Inferior parietal cortex (tissue), 1 donor: ENCODE results near the gene AMBP.

Source experiments
- DNase-seq: peaks from one replicate; pipeline ENCODE4 v3.0.0-alpha.2; 2016; ENCODE audit errors: extremely low spot score

The AMBP gene

GRCh38 chr9:114031037-114031630 lies 47.0 kb downstream of the AMBP start:
- DNase-seq, result no peak

DNA sequence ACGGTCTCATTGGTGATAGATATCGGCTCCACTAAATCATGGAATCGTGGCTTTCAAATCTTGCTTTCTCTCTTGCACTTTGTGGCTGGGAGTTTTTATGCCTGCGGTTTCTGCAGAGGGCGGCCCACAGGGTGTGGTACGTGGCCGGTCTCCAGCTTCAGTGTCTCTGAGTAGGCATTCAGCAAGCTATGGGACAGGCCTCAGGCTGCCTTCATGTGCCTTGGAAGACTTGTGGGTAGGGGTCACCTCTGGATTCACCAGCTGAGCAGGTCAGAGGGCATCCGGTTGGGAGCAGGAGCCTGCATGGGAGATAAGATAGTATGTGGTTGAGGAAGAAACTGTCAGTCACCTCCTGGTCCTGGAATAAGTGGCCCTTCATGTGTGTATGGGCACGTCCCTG lies 47.7 kb downstream of the AMBP start:
- DNase-seq, result no peak

- DNase-seq, result no peak
These were observed 48.6 kb downstream of the AMBP start for GRCh38 chr9:114029311-114030170.

- no peak for DNase-seq
These were observed 49.5 kb downstream of the AMBP start for GRCh38 chr9:114028646-114029045.

- DNase-seq, result no peak
These were observed 50.1 kb downstream of the AMBP start for GRCh38 chr9:114027863-114028465.

GRCh38 chr9:114027159-114027862 lies 50.8 kb downstream of the AMBP start:
- DNase-seq, result no peak

DNA sequence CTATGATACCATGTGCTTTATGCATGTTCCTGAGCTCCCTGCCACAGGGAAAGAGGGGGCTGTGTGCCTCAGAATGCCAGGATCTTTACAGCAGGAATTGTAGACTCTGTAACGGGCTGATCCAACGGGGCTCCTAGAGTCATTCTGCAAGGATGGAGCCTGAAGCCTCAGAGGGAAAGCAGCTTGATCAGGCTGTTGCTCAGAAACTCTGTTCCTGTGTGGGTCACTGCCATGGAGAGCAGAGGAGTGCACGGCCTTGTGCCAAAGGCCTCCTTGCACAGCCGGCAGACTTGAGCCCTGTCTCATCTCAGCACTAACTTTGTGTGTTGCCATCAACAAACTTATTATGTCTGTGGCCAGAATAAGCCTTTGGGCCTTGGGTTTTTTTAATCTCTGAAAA lies 51.8 kb downstream of the AMBP start:
- no peak for DNase-seq

- DNase-seq, result no peak
These were observed 52.3 kb downstream of the AMBP start for GRCh38 chr9:114025760-114026159.

DNA sequence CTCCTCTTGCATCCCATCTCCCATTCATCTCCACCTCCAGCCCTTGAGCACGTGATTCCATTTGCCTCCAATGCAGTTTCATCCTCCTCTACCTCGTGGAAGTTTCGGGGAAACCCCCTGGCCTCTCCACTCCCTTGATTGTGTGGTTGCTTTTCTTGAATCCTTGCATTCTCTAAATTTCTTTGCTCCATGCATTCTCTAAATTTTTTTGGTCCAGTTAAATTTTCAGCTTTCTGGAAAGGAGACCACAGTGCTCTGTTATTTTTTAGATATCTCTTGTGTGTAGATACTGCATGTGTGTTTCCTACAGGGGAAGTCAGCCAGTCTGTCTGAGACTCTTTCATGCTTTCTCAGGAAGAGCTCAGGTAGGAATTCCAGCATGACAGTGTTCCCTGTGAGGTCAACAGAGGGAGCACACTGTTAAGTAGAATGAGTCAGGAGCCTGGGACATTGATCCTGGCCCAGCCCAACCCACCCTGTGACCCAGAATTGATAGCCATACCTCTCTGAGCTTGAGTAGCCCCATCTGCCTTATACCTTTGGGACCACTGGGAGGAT lies 52.8 kb downstream of the AMBP start:
- DNase-seq, result no peak

DNA sequence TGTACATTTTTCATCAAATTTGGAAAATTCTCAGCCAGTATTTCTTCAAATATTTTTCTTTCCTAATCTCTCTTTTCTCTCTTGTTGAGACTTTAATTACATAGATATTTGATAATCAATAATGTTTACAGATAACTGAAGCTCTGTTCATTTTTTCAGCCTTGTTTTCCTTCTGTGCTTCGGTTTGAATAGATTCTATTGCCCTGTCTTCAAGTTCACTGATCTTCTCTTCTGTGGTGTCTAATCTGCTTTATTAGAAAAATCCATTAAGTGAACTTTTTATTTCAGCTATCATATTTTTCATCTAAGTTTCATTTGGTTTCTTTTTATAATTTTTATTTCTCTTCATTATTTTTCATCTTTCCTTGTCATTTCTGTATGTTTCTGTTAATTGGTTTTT lies 54.1 kb downstream of the AMBP start:
- no peak for DNase-seq

GRCh38 chr9:114021578-114021977 lies 56.5 kb downstream of the AMBP start:
- no peak for DNase-seq

DNA sequence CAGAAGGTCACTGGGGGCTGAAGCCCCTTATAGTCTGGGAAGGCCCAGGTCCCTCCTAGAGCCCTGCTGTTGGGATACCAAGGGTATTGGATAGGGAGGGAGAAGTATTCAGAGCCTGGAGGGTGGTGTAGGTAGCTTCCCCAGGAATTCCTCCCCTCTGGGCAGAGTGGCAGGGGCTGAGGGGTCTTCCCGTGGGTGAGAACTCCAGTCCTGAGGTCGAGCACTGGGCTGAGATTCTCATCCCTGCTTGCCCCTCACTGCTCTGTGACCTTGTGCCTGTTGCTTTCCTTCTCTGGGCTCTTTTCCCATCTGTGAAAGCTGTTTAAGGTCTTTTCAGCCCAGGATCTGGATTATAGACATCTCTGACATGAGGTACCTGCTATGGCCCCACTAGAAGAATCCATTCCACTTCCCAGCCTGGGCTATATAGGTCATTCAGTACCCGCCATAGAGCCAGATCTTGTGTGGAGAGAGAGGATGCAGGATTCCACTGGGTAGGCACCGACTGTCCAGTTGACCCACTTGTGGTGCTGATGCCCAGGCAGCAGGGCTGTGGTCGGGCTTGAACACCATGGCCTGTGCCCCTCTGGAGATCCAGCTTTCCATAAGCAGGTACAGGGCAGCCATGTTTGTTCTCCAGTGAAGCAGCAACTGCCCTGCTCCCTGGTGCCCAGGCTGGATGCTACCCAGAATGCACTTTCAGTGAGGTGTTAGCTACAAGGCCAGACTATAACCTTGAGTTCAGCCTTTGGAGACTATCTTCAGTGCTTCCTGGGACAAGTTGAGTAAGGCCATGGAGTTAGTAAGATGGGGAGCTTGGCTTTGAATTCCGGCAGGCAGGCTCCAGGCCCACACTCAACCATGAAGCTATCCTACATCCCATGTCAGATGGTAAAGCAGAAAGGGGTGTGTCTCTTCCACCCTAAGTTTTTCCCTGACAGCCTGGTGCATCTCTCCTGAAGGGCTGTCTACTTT lies 60.1 kb downstream of the AMBP start:
- no peak for DNase-seq

DNA sequence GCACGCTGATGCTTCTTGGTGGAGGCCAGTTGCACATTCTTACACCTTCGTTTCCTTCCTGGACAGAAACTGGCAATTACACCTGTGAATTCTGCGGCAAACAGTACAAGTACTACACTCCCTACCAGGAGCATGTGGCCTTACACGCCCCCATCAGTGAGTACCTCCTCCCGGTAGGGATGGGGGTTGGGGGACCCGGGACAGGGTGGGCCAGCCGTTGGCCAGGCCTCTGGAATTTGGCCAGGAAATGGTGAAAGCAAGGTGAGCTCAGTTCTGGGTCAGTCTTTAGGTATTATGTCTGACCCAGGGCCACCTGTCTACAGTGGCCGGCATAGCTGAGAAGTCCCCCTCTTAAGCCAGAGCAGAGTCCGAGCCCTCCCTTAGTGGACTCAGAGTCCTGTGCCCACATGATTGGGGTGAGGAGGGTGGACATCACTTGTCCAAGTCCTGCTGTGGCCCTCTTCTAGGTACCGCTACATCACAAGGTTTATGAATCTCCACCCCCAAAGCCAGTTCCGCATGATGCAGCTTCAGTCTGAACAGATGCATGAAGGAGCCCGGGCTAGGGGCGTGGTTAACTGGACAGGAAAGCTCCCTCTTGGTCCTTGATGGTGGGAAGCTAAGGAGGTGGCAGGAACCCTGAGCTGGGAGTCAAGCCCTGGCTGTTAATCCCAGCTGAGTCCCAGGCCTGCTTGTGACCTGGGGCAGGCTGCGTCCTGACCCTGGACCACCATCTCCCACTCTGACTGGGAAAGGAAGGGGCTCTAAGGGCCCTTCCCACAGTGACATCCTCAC lies 61.3 kb downstream of the AMBP start:
- DNase-seq, result no peak

DNA sequence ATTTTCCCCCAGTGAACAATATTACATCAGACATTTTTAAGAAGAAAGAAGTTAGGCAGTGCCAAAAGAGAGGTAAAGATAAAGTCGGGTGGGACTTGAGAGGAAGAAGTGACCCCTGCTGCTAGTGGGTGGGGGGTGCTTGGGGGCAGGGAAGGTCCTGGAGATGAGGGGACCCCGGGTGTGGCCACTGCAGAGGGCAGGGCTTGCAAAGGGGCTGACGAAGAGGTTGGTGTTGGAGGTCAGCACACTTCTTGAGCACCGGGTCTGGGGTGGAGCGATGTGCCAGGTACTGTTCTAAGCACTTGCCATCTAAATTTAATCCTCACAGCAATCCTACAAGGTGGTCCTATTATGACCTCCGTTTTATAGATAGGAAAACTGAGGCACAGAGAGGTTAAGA lies 62.0 kb downstream of the AMBP start:
- DNase-seq, result no peak

- DNase-seq, result no peak
These were observed 62.5 kb downstream of the AMBP start for GRCh38 chr9:114015607-114016006.

GRCh38 chr9:114014044-114014443 lies 64.1 kb downstream of the AMBP start:
- no peak for DNase-seq

GRCh38 chr9:114012126-114012525 lies 66.0 kb downstream of the AMBP start:
- DNase-seq, result no peak

DNA sequence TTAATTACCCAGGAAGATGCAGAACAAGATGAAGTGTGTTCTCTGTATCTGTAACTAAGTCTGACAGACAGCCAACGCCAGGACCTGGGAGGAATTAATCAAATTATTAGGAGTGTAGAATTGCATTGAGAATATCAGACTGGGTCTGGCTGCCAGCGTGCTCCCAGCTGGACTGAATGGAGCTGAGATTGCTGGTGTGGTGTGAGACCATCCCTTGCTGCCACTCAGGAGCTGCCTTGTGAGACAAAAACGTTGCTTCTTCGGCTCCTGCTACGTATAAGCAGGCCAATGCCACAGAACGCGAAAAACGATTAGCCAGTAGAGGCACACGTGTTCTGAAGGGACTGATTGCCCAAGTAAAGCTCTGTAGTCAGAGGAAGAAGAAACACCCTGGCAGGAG lies 66.8 kb downstream of the AMBP start:
- DNase-seq, result no peak
